Testis (tissue), 2 donors: ENCODE results near the gene BOLA2B.

ENCODE experiments used
- POLR2A ChIP-seq: fragments of 450-650 bp; IDR thresholded peaks from one replicate; pipeline ENCODE4 v1.6.1; 2017; ENCODE audit warnings: antibody characterized with exemption, mild to moderate bottlenecking, moderate library complexity
- TF ChIP-seq, protein P1 (sequence below), 3 experiments: fragments of 450-650 bp in 2 of 3; fragments of 200-600 bp in 1 of 3; sonication (generic) in 1 of 3; IDR thresholded peaks; one replicate each; pipeline ENCODE4 v1.5.1; 2016 to 2019; ENCODE audit warnings: antibody characterized with exemption in 3 of 3, mild to moderate bottlenecking in 2 of 3, moderate library complexity in 1 of 3

DNA sequence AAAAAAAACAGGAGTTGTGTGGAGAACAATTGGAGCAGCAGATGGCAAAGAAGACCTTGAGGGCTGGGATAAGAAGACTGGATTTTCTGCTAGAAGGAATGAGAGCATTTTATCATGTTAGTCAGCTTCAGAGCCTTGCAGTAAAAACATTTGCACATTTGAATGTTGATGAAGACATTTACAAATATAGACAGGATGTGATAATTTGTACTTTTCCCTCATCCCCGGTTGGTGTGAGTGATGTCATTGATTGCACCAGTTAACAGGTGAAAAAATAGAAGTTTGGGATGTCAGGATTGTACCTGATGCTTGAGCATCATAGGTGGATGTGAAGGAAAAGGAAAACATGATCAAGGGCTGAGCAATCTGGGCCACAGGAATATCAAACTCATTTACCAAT lies 47.8 kb downstream of the BOLA2B start:
- TF ChIP-seq POLR2A: no peak
- TF ChIP-seq, protein P1, sequence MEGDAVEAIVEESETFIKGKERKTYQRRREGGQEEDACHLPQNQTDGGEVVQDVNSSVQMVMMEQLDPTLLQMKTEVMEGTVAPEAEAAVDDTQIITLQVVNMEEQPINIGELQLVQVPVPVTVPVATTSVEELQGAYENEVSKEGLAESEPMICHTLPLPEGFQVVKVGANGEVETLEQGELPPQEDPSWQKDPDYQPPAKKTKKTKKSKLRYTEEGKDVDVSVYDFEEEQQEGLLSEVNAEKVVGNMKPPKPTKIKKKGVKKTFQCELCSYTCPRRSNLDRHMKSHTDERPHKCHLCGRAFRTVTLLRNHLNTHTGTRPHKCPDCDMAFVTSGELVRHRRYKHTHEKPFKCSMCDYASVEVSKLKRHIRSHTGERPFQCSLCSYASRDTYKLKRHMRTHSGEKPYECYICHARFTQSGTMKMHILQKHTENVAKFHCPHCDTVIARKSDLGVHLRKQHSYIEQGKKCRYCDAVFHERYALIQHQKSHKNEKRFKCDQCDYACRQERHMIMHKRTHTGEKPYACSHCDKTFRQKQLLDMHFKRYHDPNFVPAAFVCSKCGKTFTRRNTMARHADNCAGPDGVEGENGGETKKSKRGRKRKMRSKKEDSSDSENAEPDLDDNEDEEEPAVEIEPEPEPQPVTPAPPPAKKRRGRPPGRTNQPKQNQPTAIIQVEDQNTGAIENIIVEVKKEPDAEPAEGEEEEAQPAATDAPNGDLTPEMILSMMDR (IDR thresholded peaks at IDR 0.05): no peak
